Renal cortical epithelial cell (primary cell): ENCODE measurements around the gene ZNRF3. TPM values are rescaled to one million over a fixed set of nuclear protein-coding genes. Genes with fewer than 3 reads are reported as not detected.
A peak's percentile ranks its signal among the peaks of the same experiment; 100 is the strongest.
"Not testable (repeated sequence)": the region's sequence is repeated elsewhere in the genome, so short reads cannot be mapped to it uniquely, and the experiment has no call there.

Source experiments
- DNase-seq: peaks from one replicate; pipeline ENCODE4 v3.0.0-alpha.2; 2011; ENCODE audit warnings: low read depth
- total RNA-seq: library from RNA; depleted of rRNA; stranded (reverse); fragments of >200 nt; gene quantifications from 2 replicates; pipeline ENCODE4 v1.2.3, GENCODE V29; 2014

The ZNRF3 gene
- total RNA-seq, 1 donor from 2014 or later, result 26.9 TPM

- DNase-seq, result no peak
Measured at GRCh38 chr22:29037340-29037932, 154.1 kb downstream of the ZNRF3 start.

GRCh38 chr22:29039148-29039547 is 155.8 kb downstream of the ZNRF3 start:
- DNase-seq, result no peak

- DNase-seq, result not testable (repeated sequence)
Measured at GRCh38 chr22:29039684-29040083, 156.3 kb downstream of the ZNRF3 start.

GRCh38 chr22:29040385-29041275 is 157.3 kb downstream of the ZNRF3 start:
- peak; percentile 87 for DNase-seq

GRCh38 chr22:29041408-29041807 is 158.0 kb downstream of the ZNRF3 start:
- DNase-seq, result peak; percentile 55

GRCh38 chr22:29043906-29044575 is 160.7 kb downstream of the ZNRF3 start:
- DNase-seq, result peak; percentile 94

GRCh38 chr22:29044657-29045176 is 161.3 kb downstream of the ZNRF3 start:
- peak; percentile 93 for DNase-seq

GRCh38 chr22:29048822-29049654 is 165.7 kb downstream of the ZNRF3 start:
- no peak for DNase-seq

- DNase-seq, result no peak
Measured at GRCh38 chr22:29049655-29050263, 166.4 kb downstream of the ZNRF3 start.

- DNase-seq, result no peak
Measured at GRCh38 chr22:29050457-29050856, 167.1 kb downstream of the ZNRF3 start.

GRCh38 chr22:29053048-29053702 is 169.8 kb downstream of the ZNRF3 start:
- DNase-seq, result no peak

GRCh38 chr22:29054251-29054767 is 170.9 kb downstream of the ZNRF3 start:
- DNase-seq, result no peak

GRCh38 chr22:29055192-29055830 is 171.9 kb downstream of the ZNRF3 start:
- no peak for DNase-seq

GRCh38 chr22:29056472-29056871 is 173.1 kb downstream of the ZNRF3 start:
- DNase-seq, result no peak

GRCh38 chr22:29060251-29060869 is 177.0 kb downstream of the ZNRF3 start:
- no peak for DNase-seq

- DNase-seq, result no peak
Measured at GRCh38 chr22:29060931-29061330, 177.6 kb downstream of the ZNRF3 start.

- DNase-seq, result no peak
Measured at GRCh38 chr22:29061773-29062172, 178.4 kb downstream of the ZNRF3 start, which contains the start of gene C22orf31. Gene C22orf31, minus strand, starts transcription at chr22:29061831. Its CDS starts 39 bp downstream, at chr22:29061792.

GRCh38 chr22:29062286-29062821 is 179.0 kb downstream of the ZNRF3 start:
- DNase-seq, result no peak
